ENCODE results near the gene ALS2. TPM values are rescaled to one million over a fixed set of nuclear protein-coding genes. Genes with fewer than 3 reads are reported as not detected.
"Not testable (repeated sequence)": the region's sequence is repeated elsewhere in the genome, so short reads cannot be mapped to it uniquely, and the experiment has no call there.

The ALS2 gene
- total RNA-seq, 2 donors from 2014 or later = 9.9 to 12.2 TPM

DNA sequence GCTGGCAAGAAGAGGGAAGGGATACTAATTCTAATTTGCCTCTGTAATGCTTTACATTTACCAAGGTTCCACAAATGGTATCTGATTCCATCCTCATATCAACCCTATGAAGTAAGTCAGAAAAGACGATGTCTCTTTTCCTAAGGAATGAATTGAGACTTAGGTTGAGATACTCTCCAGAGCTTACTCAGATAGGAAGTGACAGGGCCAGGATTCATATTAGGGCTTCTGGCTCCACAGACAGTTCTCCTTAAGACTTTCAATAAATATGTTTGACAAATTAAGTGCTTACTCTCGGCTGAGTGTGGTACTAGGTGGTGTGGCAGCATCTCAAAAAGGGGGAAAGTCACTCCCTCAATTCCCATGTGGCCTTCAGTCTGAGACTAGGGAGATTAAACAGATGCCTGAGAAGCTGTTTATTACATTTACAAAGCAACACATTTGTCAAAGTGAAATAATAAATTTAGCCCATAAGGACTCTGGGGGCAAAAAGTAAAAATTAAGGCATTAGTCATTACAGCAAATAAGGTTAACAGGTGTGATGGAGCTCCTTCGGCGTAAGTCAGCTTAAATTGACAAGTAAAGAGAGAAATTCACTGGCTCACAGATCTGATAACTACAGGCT is 39.8 kb upstream of the ALS2 start:
- TF ChIP-seq POLR2A (IDR thresholded peaks at IDR 0.05) = no peak
- TF ChIP-seq, protein P1, sequence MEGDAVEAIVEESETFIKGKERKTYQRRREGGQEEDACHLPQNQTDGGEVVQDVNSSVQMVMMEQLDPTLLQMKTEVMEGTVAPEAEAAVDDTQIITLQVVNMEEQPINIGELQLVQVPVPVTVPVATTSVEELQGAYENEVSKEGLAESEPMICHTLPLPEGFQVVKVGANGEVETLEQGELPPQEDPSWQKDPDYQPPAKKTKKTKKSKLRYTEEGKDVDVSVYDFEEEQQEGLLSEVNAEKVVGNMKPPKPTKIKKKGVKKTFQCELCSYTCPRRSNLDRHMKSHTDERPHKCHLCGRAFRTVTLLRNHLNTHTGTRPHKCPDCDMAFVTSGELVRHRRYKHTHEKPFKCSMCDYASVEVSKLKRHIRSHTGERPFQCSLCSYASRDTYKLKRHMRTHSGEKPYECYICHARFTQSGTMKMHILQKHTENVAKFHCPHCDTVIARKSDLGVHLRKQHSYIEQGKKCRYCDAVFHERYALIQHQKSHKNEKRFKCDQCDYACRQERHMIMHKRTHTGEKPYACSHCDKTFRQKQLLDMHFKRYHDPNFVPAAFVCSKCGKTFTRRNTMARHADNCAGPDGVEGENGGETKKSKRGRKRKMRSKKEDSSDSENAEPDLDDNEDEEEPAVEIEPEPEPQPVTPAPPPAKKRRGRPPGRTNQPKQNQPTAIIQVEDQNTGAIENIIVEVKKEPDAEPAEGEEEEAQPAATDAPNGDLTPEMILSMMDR (IDR thresholded peaks at IDR 0.05) = no peak
- 69 to 70% methylated on average over 4 of the region's 4 CpGs for whole genome bisulfite sequencing, 2 donors
- Histone ChIP-seq H3K9me3 (no peaks in the 10 kb centered on the region), H3K36me3 (replicated peaks in 1 of 2; ENCODE audit: insufficient read depth in 1 of 2, low read depth in 2 of 2) (no peaks in the 10 kb centered on the region), H3K27ac (no peak overlapping the region), H3K4me1 (no peaks in the 10 kb centered on the region), H3K4me3 (no peak overlapping the region), H3K27me3 (peaks cover 0 to 5% of the 10 kb centered on the region in 2 donors)
- ATAC-seq = no peak
- intact Hi-C loops (cut with DNase I) = no loop called here
- no peak for DNase-seq

DNA sequence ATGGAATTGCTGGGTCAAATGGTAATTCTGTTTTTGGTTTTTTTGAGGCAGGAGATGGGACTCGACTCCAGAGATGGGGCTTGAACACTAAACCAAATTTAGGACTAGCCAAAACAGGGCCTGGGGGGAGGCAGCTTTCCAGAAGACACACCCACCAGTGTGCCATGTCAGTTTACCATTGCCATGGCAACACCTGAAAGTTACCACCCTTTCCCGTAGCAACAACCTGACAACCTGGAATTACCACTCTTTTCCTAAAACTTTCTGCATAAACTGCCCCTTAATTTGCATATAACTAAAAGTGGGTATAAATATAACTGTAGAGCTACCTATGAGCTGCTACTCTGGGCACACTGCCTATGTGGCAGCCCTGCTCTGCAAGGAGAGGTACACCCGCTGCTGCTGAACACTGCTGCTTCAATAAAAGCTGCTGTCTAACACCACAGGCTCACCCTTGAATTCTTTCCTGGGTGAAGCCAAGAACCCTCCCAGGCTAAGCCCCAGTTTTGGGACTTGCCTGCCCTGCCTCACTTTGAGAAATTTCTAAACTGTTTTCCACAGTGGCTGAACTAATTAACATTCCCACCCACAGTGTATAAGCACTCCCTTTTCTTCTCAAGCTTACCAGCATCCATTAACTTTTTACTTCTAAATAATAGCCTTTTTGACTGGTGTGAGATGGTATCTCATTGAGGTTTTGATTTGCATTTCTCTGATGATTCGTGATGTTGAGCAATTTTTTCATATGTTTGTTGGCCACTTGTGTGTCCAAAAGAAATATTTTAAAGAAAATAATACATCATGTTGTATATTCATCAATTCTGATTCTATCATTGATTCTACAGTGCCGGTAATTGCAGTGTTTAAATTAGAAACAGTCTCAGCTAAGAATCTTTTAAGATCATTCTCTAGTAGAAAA is 36.2 kb upstream of the ALS2 start:
- no peak overlapping the region for H3K27ac ChIP-seq
- H3K27me3 ChIP-seq = peaks cover 0 to 5% of the 10 kb centered on the region in 2 donors
- H3K4me3 ChIP-seq = no peak overlapping the region
- TF ChIP-seq, protein P1 (IDR thresholded peaks at IDR 0.05) = no peak
- no peaks in the 10 kb centered on the region for H3K36me3 ChIP-seq (replicated peaks in 1 of 2; ENCODE audit: insufficient read depth in 1 of 2, low read depth in 2 of 2)
- intact Hi-C loops (cut with DNase I) = no loop called here
- H3K4me1 ChIP-seq = no peaks in the 10 kb centered on the region
- no peaks in the 10 kb centered on the region for H3K9me3 ChIP-seq
- WGBS, 2 donors = 84 to 87% methylated on average over 5 of the region's 5 CpGs
- ATAC-seq (no peak), DNase-seq (no peak)

DNA sequence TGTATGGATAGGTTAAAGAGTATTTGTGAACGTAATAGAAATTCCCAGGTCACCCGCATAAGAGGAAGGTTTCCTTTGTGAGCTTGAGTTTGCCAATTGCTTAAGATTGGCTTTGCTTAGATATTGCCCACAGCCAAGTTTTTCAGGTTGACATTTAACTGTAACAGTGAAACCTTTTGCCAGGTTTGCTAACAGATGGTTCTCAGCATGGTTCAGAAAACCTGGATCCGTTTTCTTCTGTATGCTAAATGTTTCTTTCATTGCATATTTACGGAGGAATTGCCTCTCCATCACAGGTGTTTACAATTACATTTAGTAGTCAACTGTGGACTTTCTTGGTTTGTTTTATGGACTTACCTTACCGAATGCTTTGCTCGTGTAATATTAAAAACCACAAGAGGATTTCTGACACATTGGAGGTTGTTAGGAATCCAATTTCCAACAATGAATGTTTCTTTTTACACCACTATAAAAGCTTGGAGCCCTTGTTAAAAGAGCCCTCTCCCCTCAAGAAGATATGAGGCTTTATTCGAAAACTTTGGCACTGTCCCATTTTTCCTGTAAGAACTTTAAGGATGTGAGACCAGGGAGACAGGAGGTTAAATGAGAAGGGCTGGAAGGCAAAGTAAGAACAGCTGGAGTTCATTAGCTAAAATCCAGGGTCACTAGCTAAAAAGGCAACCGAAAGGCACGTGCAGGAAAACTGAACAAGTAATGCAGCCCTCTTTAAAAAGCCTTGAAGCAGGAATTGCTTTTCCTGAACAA is 33.4 kb upstream of the ALS2 start:
- Histone ChIP-seq H3K4me1 (no peaks in the 10 kb centered on the region), H3K36me3 (replicated peaks in 1 of 2; ENCODE audit: insufficient read depth in 1 of 2, low read depth in 2 of 2) (no peaks in the 10 kb centered on the region), H3K4me3 (no peak overlapping the region), H3K27me3 (peaks cover 0 to 5% of the 10 kb centered on the region in 2 donors), H3K9me3 (no peaks in the 10 kb centered on the region), H3K27ac (no peak overlapping the region)
- no peak for DNase-seq
- no peak for ATAC-seq
- intact Hi-C loops (cut with DNase I) = no loop called here
- no peak for TF ChIP-seq POLR2A (IDR thresholded peaks at IDR 0.05)
- TF ChIP-seq, protein P1 (IDR thresholded peaks at IDR 0.05) = no peak
- WGBS, 2 donors = 48 to 53% methylated on average over 9 of the region's 9 CpGs

DNA sequence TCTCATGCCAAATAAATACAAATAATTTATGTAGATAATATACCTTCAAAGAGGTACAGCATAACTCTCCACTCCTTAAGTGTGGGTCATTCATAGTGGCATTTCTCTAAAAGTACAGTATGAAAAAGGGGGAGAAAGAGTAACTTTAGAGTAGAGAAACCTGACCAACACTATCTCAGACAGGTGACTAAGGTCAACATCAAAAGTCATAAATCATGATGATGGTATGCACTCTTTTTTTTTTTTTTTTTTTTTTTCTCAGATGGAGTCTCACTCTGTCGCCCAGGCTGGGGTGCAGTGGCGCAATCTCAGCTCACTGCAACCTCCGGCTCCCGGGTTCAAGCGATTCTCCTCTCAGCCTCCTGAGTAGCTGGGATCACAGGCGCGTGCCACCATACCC is 29.9 kb upstream of the ALS2 start:
- H3K4me1 ChIP-seq; intact Hi-C loops (cut with DNase I); H3K27ac ChIP-seq; H3K4me3 ChIP-seq; H3K27me3 ChIP-seq; H3K9me3 ChIP-seq; H3K36me3 ChIP-seq (replicated peaks in 1 of 2; ENCODE audit: insufficient read depth in 1 of 2, low read depth in 2 of 2); DNase-seq; ATAC-seq: not testable (repeated sequence)
- WGBS, 2 donors = 73 to 75% methylated on average over 7 of the region's 7 CpGs

DNA sequence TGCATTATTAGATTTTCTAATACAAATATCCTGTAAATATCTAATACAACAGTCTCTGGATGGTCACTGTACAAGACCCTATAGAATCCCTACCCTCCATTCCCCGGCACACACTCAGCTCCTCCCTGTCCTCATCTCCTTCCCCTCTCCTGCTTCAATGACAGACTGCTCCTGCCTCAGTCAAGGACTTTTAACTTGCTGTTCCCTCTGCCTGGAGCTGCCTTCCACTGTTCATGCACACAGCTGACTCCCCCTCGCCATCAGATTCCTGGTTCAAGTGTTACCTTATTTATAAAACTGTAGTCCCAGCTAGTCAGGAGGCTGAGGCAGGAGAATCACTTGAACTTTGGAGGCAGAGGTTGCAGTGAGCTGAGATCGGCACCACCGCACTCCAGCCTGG is 28.9 kb upstream of the ALS2 start:
- intact Hi-C loops (cut with DNase I) = no loop called here
- no peaks in the 10 kb centered on the region for H3K27me3 ChIP-seq
- H3K27ac ChIP-seq = no peak overlapping the region
- ATAC-seq = no peak
- no peaks in the 10 kb centered on the region for H3K4me1 ChIP-seq
- no peak for DNase-seq
- no peak overlapping the region for H3K4me3 ChIP-seq
- H3K9me3 ChIP-seq = no peaks in the 10 kb centered on the region
- WGBS, 2 donors = 76 to 87% methylated on average over 3 to 4 of the region's 4 CpGs
- no peaks in the 10 kb centered on the region for H3K36me3 ChIP-seq (replicated peaks in 1 of 2; ENCODE audit: insufficient read depth in 1 of 2, low read depth in 2 of 2)
- TF ChIP-seq, protein P1 (IDR thresholded peaks at IDR 0.05) = no peak
- TF ChIP-seq POLR2A (IDR thresholded peaks at IDR 0.05) = no peak

Measured in body of pancreas (tissue), 4 donors.